Testis (tissue), 2 donors: ENCODE measurements around the gene IGFLR1.

ENCODE experiments used
- CTCF ChIP-seq, 3 experiments: fragments of 450-650 bp in 2 of 3; fragments of 200-600 bp in 1 of 3; sonication (generic) in 1 of 3; IDR thresholded peaks; one replicate each; pipeline ENCODE4 v1.5.1; 2016 to 2019; ENCODE audit warnings: antibody characterized with exemption in 3 of 3, mild to moderate bottlenecking in 2 of 3, moderate library complexity in 1 of 3
- POLR2A ChIP-seq: fragments of 450-650 bp; IDR thresholded peaks from one replicate; pipeline ENCODE4 v1.6.1; 2017; ENCODE audit warnings: antibody characterized with exemption, mild to moderate bottlenecking, moderate library complexity

GRCh38 chr19:35746531-35746930 lies 4.3 kb upstream of the IGFLR1 start:
- TF ChIP-seq CTCF (IDR thresholded peaks at IDR 0.05) = no peak
- no peak for TF ChIP-seq POLR2A
